Coronary artery (tissue), 2 donors: ENCODE results near the gene WDFY4.
A peak's percentile ranks its signal among the peaks of the same experiment; 100 is the strongest.
"Not testable (repeated sequence)": the region's sequence is repeated elsewhere in the genome, so short reads cannot be mapped to it uniquely, and the experiment has no call there.

Experiments
- DNase-seq: peaks from one replicate; pipeline ENCODE4 v3.0.0-alpha.2; 2017; ENCODE audit warnings: low spot score
- H3K27ac ChIP-seq, 2 donors: fragments of 200-600 bp; sonication (generic); one replicate each; pipeline ENCODE4 v1.5.1; 2016 to 2019
- H3K4me3 ChIP-seq: fragments of 200-600 bp; sonication (generic); 2 replicates; pipeline ENCODE4 v1.5.1; 2016; ENCODE audit warnings: mild to moderate bottlenecking, moderate library complexity
- TF ChIP-seq, protein P1 (sequence below): fragments of 200-600 bp; sonication (generic); IDR thresholded peaks from one replicate; pipeline ENCODE4 v1.5.1; 2019; ENCODE audit warnings: antibody characterized with exemption

WDFY4 gene

DNA sequence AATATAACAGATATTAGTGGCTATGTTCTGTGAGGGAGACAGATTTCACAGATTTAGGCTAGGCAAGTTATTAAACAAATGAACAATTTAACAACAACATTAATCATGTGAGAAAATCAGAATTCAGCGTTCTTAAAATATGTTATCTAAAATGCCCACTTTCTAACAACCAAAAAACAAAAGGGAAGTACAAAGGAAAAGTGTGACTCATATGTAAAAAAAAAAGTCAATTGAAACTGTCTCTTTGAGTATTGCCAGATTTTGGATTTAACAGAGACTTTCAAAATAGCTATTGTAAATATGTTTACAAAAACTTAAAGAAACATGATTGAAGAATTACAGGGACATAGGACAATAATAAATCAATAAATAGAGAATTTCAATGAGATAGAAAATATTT is 45.0 kb upstream of the WDFY4 start:
- no peak for DNase-seq
- TF ChIP-seq, protein P1, sequence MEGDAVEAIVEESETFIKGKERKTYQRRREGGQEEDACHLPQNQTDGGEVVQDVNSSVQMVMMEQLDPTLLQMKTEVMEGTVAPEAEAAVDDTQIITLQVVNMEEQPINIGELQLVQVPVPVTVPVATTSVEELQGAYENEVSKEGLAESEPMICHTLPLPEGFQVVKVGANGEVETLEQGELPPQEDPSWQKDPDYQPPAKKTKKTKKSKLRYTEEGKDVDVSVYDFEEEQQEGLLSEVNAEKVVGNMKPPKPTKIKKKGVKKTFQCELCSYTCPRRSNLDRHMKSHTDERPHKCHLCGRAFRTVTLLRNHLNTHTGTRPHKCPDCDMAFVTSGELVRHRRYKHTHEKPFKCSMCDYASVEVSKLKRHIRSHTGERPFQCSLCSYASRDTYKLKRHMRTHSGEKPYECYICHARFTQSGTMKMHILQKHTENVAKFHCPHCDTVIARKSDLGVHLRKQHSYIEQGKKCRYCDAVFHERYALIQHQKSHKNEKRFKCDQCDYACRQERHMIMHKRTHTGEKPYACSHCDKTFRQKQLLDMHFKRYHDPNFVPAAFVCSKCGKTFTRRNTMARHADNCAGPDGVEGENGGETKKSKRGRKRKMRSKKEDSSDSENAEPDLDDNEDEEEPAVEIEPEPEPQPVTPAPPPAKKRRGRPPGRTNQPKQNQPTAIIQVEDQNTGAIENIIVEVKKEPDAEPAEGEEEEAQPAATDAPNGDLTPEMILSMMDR = no peak
- Histone ChIP-seq H3K27ac (peak overlapping the region in 1 of 2 donors; percentile 46), H3K4me3 (no peak overlapping the region)

DNA sequence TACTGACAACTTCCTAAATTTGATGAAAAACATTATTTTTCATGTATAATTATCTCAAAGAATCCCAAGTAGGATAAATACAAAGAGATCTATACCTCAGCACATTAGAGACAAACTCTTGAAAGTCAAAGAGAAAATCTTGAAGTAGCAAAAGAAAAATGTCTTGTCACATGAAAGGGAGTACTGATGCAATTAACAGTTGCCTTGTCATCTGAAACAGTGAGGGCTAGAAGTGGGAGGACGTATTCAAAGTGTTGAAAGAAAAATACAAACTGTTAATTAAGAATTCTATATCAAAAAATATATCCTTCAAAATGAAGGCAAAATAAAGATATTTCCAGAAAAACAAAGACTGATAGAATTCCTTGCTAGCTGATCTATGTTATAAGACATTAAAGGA is 44.3 kb upstream of the WDFY4 start:
- H3K4me3 ChIP-seq = no peak overlapping the region
- TF ChIP-seq, protein P1 = no peak
- no peak for DNase-seq
- H3K27ac ChIP-seq = no peak overlapping the region

DNA sequence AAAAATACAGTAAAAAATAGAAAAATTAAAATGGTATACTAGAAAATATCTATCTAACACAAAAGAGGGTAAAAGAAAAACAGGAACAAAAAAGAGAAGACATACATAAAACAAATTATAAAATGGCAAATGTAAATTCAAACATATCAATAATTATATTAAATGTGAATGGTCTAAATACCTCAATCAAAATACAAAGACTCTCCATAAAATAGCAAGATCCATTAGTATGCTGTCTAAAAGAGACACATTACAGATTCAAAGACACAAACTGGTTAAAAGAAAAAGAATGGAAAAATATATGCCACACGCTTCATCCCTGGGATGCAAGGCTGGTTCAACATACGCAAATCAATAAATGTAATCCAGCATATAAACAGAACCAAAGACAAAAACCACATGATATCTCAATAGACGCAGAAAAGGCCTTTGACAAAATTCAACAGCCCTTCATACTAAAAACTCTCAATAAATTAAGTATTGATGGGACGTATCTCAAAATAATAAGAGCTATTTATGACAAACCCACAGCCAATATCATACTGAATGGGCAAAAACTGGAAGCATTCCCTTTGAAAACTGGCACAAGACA is 43.5 kb upstream of the WDFY4 start:
- DNase-seq, H3K27ac ChIP-seq, H3K4me3 ChIP-seq: not testable (repeated sequence)

DNA sequence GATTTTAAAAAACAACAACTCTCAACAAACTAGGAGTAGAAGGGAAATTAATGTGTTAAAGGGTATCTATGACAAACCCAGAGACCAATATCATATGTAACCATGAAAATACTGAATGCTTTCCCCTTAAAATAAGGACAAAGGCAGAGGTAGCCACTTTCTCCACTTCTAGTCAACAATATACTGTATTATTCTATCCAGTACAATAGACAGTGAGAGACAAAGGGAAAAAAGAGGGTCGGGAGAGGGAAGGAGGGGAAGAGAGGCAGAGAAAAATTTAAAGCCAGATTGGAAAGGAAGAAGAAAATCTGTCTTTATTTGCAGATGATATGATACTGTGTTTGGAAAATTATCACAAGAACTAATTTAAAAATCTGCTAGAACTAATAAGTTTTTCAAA is 39.1 kb upstream of the WDFY4 start:
- no peak for DNase-seq
- no peak overlapping the region for H3K4me3 ChIP-seq
- TF ChIP-seq, protein P1 = no peak
- H3K27ac ChIP-seq = no peak overlapping the region

DNA sequence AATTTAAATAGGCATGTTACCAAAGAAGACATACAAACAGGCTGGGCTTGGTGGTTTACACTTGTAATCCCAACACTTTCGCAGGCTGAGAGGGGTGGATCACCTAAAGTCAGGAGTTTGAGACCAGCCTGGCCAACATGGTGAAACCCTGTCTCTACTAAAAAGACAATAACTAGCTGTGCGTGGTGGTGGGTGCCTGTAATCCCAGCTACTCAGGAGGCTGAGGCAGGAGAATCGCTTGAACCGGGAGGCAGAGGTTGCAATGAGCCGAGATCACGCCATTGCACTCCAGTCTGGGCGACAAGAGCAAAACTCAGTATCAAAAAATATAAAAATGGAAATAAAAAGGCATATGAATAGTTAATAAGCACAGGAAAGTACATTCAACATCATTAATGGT is 37.6 kb upstream of the WDFY4 start:
- not testable (repeated sequence) for DNase-seq

DNA sequence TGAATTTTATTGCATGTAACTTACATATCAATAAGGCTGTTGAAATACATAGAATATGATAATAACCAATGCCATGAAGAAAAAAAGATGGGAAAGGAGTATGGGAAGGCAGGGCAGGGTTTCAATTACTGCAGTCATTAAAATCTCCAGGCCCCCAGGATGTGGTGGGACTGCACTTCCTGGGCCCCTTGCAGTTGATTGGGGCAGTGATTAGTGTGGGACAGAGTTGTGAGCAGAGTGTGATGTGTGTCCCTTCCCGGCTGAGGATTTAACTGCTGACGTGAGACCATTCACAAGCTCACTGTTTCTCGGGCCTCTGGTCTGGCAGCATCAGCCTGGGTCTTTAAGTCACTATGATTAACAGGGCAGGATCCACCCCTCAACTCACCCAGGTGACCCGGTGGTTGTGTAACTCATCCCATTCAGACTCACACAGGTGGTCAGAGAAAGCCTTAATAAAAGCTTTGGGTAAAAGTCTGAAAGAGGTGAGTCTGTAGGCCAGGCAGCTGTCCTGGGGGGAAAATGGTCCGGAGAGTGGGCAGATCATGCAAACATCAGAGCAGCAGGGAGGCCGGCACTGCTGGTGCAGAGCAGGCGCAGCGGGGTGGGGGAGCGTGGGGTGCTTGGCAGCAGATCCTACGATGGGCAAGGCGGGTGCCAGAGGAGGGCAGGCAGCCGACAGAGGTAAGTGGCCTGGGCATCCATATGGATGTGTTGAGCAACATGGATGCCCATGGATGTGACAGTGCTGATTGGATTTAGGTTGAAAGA is 36.3 kb upstream of the WDFY4 start:
- DNase-seq = no peak
- Histone ChIP-seq H3K27ac (no peak overlapping the region), H3K4me3 (no peak overlapping the region)
- TF ChIP-seq, protein P1 = no peak

More for the DNA sequence above, 37.6 kb upstream of the WDFY4 start:
- H3K27ac ChIP-seq, H3K4me3 ChIP-seq: not testable (repeated sequence)

DNA sequence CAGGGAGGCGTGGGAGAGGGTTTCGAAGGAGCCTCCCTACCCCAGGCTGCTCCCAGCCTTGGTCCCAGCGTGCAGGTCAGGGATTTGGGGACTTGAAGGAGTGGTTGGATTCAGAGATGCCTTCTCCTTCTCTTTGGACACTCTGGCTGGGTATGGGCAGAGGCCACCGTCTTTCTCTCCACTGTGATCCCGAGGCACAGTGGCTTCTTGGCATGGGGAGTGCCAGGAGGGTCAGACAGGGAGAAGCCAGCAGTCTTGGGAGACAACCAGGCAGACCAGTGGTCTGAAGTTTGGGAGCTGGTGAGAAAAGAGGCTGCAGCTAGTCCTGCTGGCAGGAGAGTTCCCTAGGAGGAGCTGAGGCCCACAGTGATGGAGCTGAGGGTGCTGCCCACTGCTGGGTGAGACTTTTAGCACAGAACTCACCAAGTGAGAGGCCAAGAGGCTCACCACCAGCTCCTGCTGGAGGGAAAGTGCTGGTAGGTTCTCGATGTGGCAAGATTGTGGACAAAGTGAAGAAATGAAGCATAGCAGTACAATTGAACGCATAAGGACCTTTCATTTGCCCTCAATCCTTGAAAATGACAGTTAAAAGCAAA is 35.2 kb upstream of the WDFY4 start:
- no peak overlapping the region for H3K27ac ChIP-seq
- H3K4me3 ChIP-seq = no peak overlapping the region
- TF ChIP-seq, protein P1 = no peak
- DNase-seq = no peak

DNA sequence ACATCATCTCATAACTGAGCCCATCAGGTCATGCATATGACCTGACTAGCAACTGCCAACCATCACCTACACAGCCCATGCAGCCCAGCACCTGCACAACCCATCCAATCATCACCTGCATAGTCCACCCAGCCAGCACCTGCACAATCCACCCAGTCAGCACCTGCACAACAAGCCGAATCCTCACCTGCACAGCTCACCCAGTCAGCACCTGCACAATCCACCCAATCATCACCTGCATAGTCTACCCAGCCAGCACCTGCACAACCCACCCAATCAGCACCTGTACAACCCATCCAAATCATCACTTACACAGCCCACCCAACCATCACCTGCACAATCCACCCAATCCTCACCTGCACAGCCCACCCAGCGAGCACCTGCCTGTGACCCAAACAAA is 33.4 kb upstream of the WDFY4 start:
- TF ChIP-seq, protein P1 = no peak
- Histone ChIP-seq H3K4me3 (no peak overlapping the region), H3K27ac (no peak overlapping the region)

More for the DNA sequence above, 33.4 kb upstream of the WDFY4 start:
- DNase-seq = no peak
